Loucy (cell line): ENCODE data around the gene HPS3.

Experiments
- H2AFZ ChIP-seq: fragments of 200-600 bp; sonication (generic); 2 replicates; pipeline ENCODE4 v1.6.0; 2016; ENCODE audit warnings: antibody characterized with exemption, mild to moderate bottlenecking, low read length, moderate library complexity
- H3F3A ChIP-seq: fragments of 200-600 bp; 2 replicates; pipeline ENCODE4 v1.6.0; 2016; ENCODE audit warnings: antibody characterized with exemption, low read depth, mild to moderate bottlenecking
- H3K27me3 ChIP-seq: fragments of 200-600 bp; sonication (generic); 2 replicates; pipeline ENCODE4 v1.6.1; 2014; ENCODE audit warnings: low read length, mild to moderate bottlenecking; ENCODE audit not compliant: insufficient read depth, poor library complexity, severe bottlenecking
- H3K36me3 ChIP-seq: fragments of 200-600 bp; sonication (generic); 2 replicates; pipeline ENCODE4 v1.6.1; 2016; ENCODE audit warnings: low read length; ENCODE audit not compliant: insufficient read depth
- H3K4me1 ChIP-seq: fragments of 200-600 bp; sonication (generic); 2 replicates; pipeline ENCODE4 v1.5.1; 2014; ENCODE audit warnings: low read length, mild to moderate bottlenecking; ENCODE audit not compliant: insufficient read depth, poor library complexity, severe bottlenecking
- H3K4me2 ChIP-seq: fragments of 200-600 bp; sonication (generic); 2 replicates; pipeline ENCODE4 v1.6.0; 2014; ENCODE audit warnings: antibody characterized with exemption, low read length, low read depth, mild to moderate bottlenecking; ENCODE audit not compliant: poor library complexity, severe bottlenecking
- H3K4me3 ChIP-seq: fragments of 200-600 bp; sonication (generic); 2 replicates; pipeline ENCODE4 v1.5.1; 2014; ENCODE audit warnings: low read length, mild to moderate bottlenecking, mixed read lengths; ENCODE audit not compliant: poor library complexity, severe bottlenecking
- H3K79me2 ChIP-seq: fragments of 200-600 bp; sonication (generic); 2 replicates; pipeline ENCODE4 v1.6.1; 2014; ENCODE audit warnings: low read length; ENCODE audit not compliant: insufficient read depth
- H3K9ac ChIP-seq: fragments of 200-600 bp; sonication (generic); 2 replicates; pipeline ENCODE4 v1.6.0; 2014; ENCODE audit warnings: mild to moderate bottlenecking, low read depth, low read length, moderate library complexity; ENCODE audit not compliant: poor library complexity, severe bottlenecking
- H3K9me2 ChIP-seq: fragments of 200-600 bp; sonication (generic); replicated peaks from 2 replicates; pipeline ENCODE4 v1.6.1; 2016; ENCODE audit warnings: low read depth, low read length, mixed read lengths
- H3K9me3 ChIP-seq: fragments of 200-600 bp; sonication (generic); 2 replicates; pipeline ENCODE4 v1.6.1; 2014; ENCODE audit warnings: mild to moderate bottlenecking, antibody characterized with exemption, low read length, low read depth; ENCODE audit not compliant: insufficient read depth
- H4K20me1 ChIP-seq: fragments of 200-600 bp; sonication (generic); 2 replicates; pipeline ENCODE4 v1.6.0; 2014; ENCODE audit warnings: antibody characterized with exemption, low read length, mild to moderate bottlenecking; ENCODE audit not compliant: insufficient read depth, poor library complexity, severe bottlenecking
- EZH2phosphoT487 ChIP-seq: fragments of 200-600 bp; IDR thresholded peaks from 2 replicates; pipeline ENCODE4 v1.6.1; 2018; ENCODE audit warnings: antibody characterized with exemption, mild to moderate bottlenecking, moderate library complexity, borderline replicate concordance
- TF ChIP-seq, protein P1 (sequence below): fragments of 200-600 bp; sonication (generic); conservative IDR thresholded peaks from 2 replicates; pipeline ENCODE4 v1.5.1; 2014; ENCODE audit warnings: mild to moderate bottlenecking, antibody characterized with exemption, low read length

The HPS3 gene

DNA sequence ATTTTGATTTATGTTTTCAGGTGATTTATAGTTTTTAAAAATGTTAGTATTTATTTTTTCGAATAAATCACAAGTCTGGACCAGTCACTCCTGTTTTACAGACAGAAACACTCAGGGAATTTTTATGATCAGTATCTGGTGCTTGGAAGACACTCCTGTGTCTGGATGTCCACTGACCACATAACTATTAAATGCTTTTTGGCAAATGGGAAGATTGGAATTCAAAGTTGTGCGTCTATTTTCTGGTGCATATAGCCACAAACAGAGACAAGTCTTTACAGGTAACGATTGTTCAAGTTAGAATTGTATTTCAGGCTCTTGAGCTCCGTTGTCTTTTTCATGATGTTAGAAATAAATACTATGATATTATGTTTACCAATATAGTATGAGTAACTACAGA lies 80.0 kb downstream of the HPS3 start:
- no peak overlapping the region for H2AFZ ChIP-seq
- H3K9me2 ChIP-seq = no peaks in the 10 kb centered on the region
- no peaks in the 10 kb centered on the region for H3K79me2 ChIP-seq
- no peak for TF ChIP-seq EZH2phosphoT487
- TF ChIP-seq, protein P1, sequence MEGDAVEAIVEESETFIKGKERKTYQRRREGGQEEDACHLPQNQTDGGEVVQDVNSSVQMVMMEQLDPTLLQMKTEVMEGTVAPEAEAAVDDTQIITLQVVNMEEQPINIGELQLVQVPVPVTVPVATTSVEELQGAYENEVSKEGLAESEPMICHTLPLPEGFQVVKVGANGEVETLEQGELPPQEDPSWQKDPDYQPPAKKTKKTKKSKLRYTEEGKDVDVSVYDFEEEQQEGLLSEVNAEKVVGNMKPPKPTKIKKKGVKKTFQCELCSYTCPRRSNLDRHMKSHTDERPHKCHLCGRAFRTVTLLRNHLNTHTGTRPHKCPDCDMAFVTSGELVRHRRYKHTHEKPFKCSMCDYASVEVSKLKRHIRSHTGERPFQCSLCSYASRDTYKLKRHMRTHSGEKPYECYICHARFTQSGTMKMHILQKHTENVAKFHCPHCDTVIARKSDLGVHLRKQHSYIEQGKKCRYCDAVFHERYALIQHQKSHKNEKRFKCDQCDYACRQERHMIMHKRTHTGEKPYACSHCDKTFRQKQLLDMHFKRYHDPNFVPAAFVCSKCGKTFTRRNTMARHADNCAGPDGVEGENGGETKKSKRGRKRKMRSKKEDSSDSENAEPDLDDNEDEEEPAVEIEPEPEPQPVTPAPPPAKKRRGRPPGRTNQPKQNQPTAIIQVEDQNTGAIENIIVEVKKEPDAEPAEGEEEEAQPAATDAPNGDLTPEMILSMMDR = no peak
- no peaks in the 10 kb centered on the region for H3K9me3 ChIP-seq
- no peaks in the 10 kb centered on the region for H3F3A ChIP-seq
- H3K4me2 ChIP-seq = no peak overlapping the region
- no peaks in the 10 kb centered on the region for H3K27me3 ChIP-seq
- H3K36me3 ChIP-seq = no peaks in the 10 kb centered on the region
- H3K4me3 ChIP-seq = no peak overlapping the region
- no peak overlapping the region for H3K9ac ChIP-seq
- no peaks in the 10 kb centered on the region for H4K20me1 ChIP-seq
- H3K4me1 ChIP-seq = peaks cover 2% of the 10 kb centered on the region

GRCh38 chr3:149212386-149212785 lies 82.9 kb downstream of the HPS3 start:
- H4K20me1 ChIP-seq = no peaks in the 10 kb centered on the region
- no peaks in the 10 kb centered on the region for H3F3A ChIP-seq
- H3K9me3 ChIP-seq = no peaks in the 10 kb centered on the region

DNA sequence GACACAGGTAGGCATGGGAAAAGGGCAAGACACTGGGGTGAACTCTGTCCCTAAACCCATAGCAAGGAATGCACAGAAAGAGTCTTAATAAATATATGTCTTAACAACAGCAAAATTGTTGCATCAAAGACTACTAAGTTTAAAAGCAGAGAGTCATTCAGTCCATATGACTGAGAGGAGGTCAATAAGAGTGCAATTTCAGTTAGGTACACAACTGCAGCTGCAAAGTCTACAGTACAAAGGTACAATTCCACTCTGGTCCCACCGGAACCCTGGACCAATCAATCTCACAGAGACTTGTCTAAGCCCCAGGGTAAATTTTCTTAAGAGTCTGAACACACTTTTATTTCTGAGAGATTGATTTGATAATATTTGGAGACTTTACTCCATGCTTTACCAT lies 85.3 kb downstream of the HPS3 start:
- no peak for TF ChIP-seq EZH2phosphoT487
- TF ChIP-seq, protein P1 = no peak
- Histone ChIP-seq H3K36me3 (no peaks in the 10 kb centered on the region), H4K20me1 (no peaks in the 10 kb centered on the region), H3K4me1 (peaks cover 21% of the 10 kb centered on the region), H2AFZ (peak overlapping the region; percentile 4; the same call in 1 of the 2 replicates), H3K9me3 (no peaks in the 10 kb centered on the region), H3K4me3 (no peak overlapping the region), H3K79me2 (no peaks in the 10 kb centered on the region), H3K9ac (no peak overlapping the region), H3F3A (no peaks in the 10 kb centered on the region; the same call in 1 of the 2 replicates), H3K4me2 (no peak overlapping the region), H3K27me3 (no peaks in the 10 kb centered on the region), H3K9me2 (no peaks in the 10 kb centered on the region)

More at GRCh38 chr3:149212386-149212785, 82.9 kb downstream of the HPS3 start:
- no peak overlapping the region for H3K9ac ChIP-seq
- H3K9me2 ChIP-seq = no peaks in the 10 kb centered on the region
- no peak overlapping the region for H2AFZ ChIP-seq
- H3K4me3 ChIP-seq = no peak overlapping the region
- no peak overlapping the region for H3K4me2 ChIP-seq
- peaks cover 21% of the 10 kb centered on the region for H3K4me1 ChIP-seq
- no peaks in the 10 kb centered on the region for H3K36me3 ChIP-seq
- no peak for TF ChIP-seq EZH2phosphoT487
- TF ChIP-seq, protein P1 = no peak
- H3K79me2 ChIP-seq = no peaks in the 10 kb centered on the region
- H3K27me3 ChIP-seq = no peaks in the 10 kb centered on the region
